ENCODE measurements around the gene RNU6-8.

- TF ChIP-seq CTCF (conservative IDR thresholded peaks at IDR 0.05; ENCODE audit: low read depth, low read length): peak; percentile 97
- no peak for TF ChIP-seq EZH2phosphoT487 (IDR thresholded peaks at IDR 0.05; ENCODE audit: borderline replicate concordance, low read length)
These were observed 49.1 kb upstream of the RNU6-8 start for GRCh38 chr14:32252030-32252670.

Data from PC-3 (cell line).